ENCODE data around the gene PTP4A1. TPM values are rescaled to one million over a fixed set of nuclear protein-coding genes. Genes with fewer than 3 reads are reported as not detected.

PTP4A1 gene
- total and polyA plus RNA-seq, 2 of the 4 experiments (the other 2 are of a cell fraction) = 31.2 to 53.1 TPM

GRCh38 chr6:63543001-63543400 is 29.3 kb upstream of the PTP4A1 start:
- Histone ChIP-seq H3K14ac (replicated peaks; ENCODE audit: low read depth, low read length) (no peak overlapping the region), H3K23ac (ENCODE audit: low read depth, low read length) (no peak overlapping the region), H2BK5ac (ENCODE audit: low read depth, low read length, poor library complexity, severe bottlenecking) (no peak overlapping the region), H3K27ac (ENCODE audit: insufficient read depth, low read length) (no peak overlapping the region), H4K5ac (ENCODE audit: low read depth, low read length) (no peak overlapping the region), H2AFZ (replicated peaks; ENCODE audit: low read length, poor library complexity) (no peak overlapping the region), H3K9me1 (ENCODE audit: insufficient read depth, low read length) (no peaks in the 10 kb centered on the region), H3K56ac (ENCODE audit: extremely low read depth, insufficient read depth, low read length) (no peak overlapping the region), H3K79me1 (ENCODE audit: low read depth in 1 of 2, low read length in 2 of 2) (no peaks in the 10 kb centered on the region), H3K4ac (ENCODE audit: low read depth, low read length) (no peak overlapping the region), H3K36me3 (ENCODE audit: control insufficient read depth, insufficient read depth, low read length) (no peaks in the 10 kb centered on the region), H4K20me1 (ENCODE audit: insufficient read depth, low read length) (no peaks in the 10 kb centered on the region), H2BK120ac (ENCODE audit: low read depth, low read length) (no peak overlapping the region), H4K8ac (ENCODE audit: low read depth in 2 of 2, low read length in 2 of 2) (no peak overlapping the region), H2BK15ac (ENCODE audit: low read depth, low read length) (no peak overlapping the region), H2AK9ac (replicated peaks; ENCODE audit: low read depth, low read length, poor library complexity) (no peak overlapping the region), H2AK5ac (ENCODE audit: low read depth, low read length) (no peak overlapping the region), H3K4me3 (ENCODE audit: insufficient read depth, low read depth, low read length) (no peak overlapping the region), H3K4me1 (ENCODE audit: control insufficient read depth, insufficient read depth, low read length) (no peaks in the 10 kb centered on the region), H3K27me3 (ENCODE audit: control insufficient read depth, insufficient read depth, low read length) (no peaks in the 10 kb centered on the region; the same call in 1 of the 2 replicates), H3K18ac (ENCODE audit: low read depth, low read length) (no peak overlapping the region), H3K9ac (ENCODE audit: low read depth, low read length) (no peak overlapping the region), H3K9me3 (ENCODE audit: control insufficient read depth, insufficient read depth, low read length) (no peaks in the 10 kb centered on the region), H2BK20ac (ENCODE audit: low read depth, low read length) (no peak overlapping the region), H3K4me2 (ENCODE audit: low read depth, low read length) (no peak overlapping the region), H4K91ac (ENCODE audit: insufficient read depth, low read depth, low read length) (no peak overlapping the region)
- dilution Hi-C loops (cut with HindIII; ENCODE audit: low sequenced_read_pairs, unreplicated experiment) (no loop called here), in situ Hi-C loops (cut with MboI; ENCODE audit: low sequenced_read_pairs) (no loop called here), intact Hi-C loops (cut with micrococcal nuclease) (no loop called here)
- DNase-seq = no peak
- no TSS peak for BruUV-seq (replicated peaks)
- TF ChIP-seq MXI1 (IDR thresholded peaks at IDR 0.05; ENCODE audit: borderline replicate concordance, low read depth, low read length) (no peak), MAZ (IDR thresholded peaks at IDR 0.05; ENCODE audit: borderline replicate concordance, low read depth, low read length) (no peak), MAFK (IDR thresholded peaks at IDR 0.05; ENCODE audit: low read depth, low read length) (no peak), CEBPB (IDR thresholded peaks at IDR 0.05; ENCODE audit: low read depth, low read length) (no peak), FOS (IDR thresholded peaks at IDR 0.05; ENCODE audit: low read depth, low read length) (no peak), RCOR1 (IDR thresholded peaks at IDR 0.05; ENCODE audit: insufficient replicate concordance, low read length) (no peak), BHLHE40 (IDR thresholded peaks at IDR 0.05; ENCODE audit: low read depth, low read length) (no peak), CTCF (conservative IDR thresholded peaks at IDR 0.05; ENCODE audit: low read depth, low read length) (no peak), ELK1 (IDR thresholded peaks at IDR 0.05; ENCODE audit: borderline replicate concordance, low read depth, low read length) (no peak)
- POLR2A ChIA-PET (ENCODE audit: unreplicated experiment) = no interaction called here
- no CpG with 5 or more reads among the region's 1 CpG for WGBS, 2 experiments (ENCODE audit: extremely low coverage in 2 of 2, insufficient read length in 1 of 2)
- CTCF ChIA-PET = no interaction called here
- ATAC-seq (ENCODE audit: low read depth) = no peak
